ENCODE data around the gene CRELD1. TPM values are rescaled to one million over a fixed set of nuclear protein-coding genes. Genes with fewer than 3 reads are reported as not detected.

Gene CRELD1
- total and polyA plus RNA-seq, 9 of the 15 experiments (the other 6 are each of a cell fraction or from before 2014, with no cell fraction given) = 3.3 to 25.8 (median 16.5) TPM

DNA sequence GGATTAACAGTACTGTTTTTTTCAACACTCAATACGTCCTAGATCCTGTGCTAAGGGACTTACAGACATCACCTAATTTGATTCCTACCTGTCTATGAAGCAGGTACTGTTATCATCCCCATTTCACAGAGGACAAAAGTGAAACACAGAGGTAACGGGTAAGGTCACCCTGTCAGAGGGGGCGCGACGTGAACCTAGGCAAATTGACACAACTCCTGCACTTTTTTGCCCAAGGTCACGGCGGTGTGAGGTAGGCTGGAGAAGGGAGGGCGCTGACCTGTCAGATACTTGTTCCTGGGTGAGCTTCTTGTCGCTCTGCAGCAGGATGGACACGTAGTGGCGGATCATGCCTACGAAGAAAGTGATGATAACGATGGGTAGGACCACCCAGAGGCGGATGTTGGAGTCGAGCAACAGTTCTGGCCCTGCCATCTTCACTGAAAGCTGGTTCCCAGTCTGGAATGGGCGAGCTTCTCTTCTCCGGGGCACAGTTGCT lies 52.6 kb downstream of the CRELD1 start (continued):
- TF ChIP-seq, protein P1, sequence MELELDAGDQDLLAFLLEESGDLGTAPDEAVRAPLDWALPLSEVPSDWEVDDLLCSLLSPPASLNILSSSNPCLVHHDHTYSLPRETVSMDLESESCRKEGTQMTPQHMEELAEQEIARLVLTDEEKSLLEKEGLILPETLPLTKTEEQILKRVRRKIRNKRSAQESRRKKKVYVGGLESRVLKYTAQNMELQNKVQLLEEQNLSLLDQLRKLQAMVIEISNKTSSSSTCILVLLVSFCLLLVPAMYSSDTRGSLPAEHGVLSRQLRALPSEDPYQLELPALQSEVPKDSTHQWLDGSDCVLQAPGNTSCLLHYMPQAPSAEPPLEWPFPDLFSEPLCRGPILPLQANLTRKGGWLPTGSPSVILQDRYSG (tag; conservative IDR thresholded peaks at IDR 0.05; ENCODE audit: low read depth) = no peak
- TF ChIP-seq HNRNPLL (IDR thresholded peaks at IDR 0.05; ENCODE audit: low read depth, low read length, poor library complexity, severe bottlenecking) = no peak
- no peak for TF ChIP-seq U2AF1 (optimal IDR thresholded peaks at IDR 0.05; ENCODE audit: low read depth, low read length)
- TF ChIP-seq ZNF232 (CRISPR knock-in tag; IDR thresholded peaks at IDR 0.05) = 0 out of 2 replicates have a peak, but pooled peaks have one; percentile 21
- TF ChIP-seq, protein P2, sequence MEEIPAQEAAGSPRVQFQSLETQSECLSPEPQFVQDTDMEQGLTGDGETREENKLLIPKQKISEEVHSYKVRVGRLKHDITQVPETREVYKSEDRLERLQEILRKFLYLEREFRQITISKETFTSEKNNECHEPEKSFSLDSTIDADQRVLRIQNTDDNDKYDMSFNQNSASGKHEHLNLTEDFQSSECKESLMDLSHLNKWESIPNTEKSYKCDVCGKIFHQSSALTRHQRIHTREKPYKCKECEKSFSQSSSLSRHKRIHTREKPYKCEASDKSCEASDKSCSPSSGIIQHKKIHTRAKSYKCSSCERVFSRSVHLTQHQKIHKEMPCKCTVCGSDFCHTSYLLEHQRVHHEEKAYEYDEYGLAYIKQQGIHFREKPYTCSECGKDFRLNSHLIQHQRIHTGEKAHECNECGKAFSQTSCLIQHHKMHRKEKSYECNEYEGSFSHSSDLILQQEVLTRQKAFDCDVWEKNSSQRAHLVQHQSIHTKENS (CRISPR knock-in tag; IDR thresholded peaks at IDR 0.05) = no peak
- no peak for TF ChIP-seq ESRRB (CRISPR knock-in tag; IDR thresholded peaks at IDR 0.05; ENCODE audit: borderline replicate concordance)
- TF ChIP-seq MXI1 (IDR thresholded peaks at IDR 0.05; ENCODE audit: low read depth, low read length) = no peak
- TF ChIP-seq ELF4 (CRISPR knock-in tag; IDR thresholded peaks at IDR 0.05) = no peak
- TF ChIP-seq E2F3 (CRISPR knock-in tag; IDR thresholded peaks at IDR 0.05) = no peak
